SU-DHL-6 (cell line): ENCODE data around the gene THSD7A.

Experiments
- H2AFZ ChIP-seq: fragments of 200-600 bp; sonication (generic); 2 replicates; pipeline ENCODE4 v1.6.1; 2014; ENCODE audit warnings: low read depth, mild to moderate bottlenecking, moderate library complexity, mixed read lengths, antibody characterized with exemption, low read length; ENCODE audit not compliant: severe bottlenecking
- H3F3A ChIP-seq: fragments of 200-600 bp; shearing (Covaris generic); 2 replicates; pipeline ENCODE4 v1.6.0; 2016; ENCODE audit warnings: antibody characterized with exemption, mild to moderate bottlenecking; ENCODE audit not compliant: insufficient read depth
- H3K27ac ChIP-seq: fragments of 200-600 bp; sonication (generic); 2 replicates; pipeline ENCODE4 v1.5.1; 2016; ENCODE audit warnings: low read depth, mild to moderate bottlenecking, low read length, moderate library complexity, mixed read lengths
- H3K27me3 ChIP-seq: fragments of 200-600 bp; sonication (generic), shearing (Covaris generic); 2 replicates; pipeline ENCODE4 v1.6.0; 2014; ENCODE audit warnings: mild to moderate bottlenecking, low read length
- H3K36me3 ChIP-seq: fragments of 200-600 bp; sonication (generic); 2 replicates; pipeline ENCODE4 v1.6.1; 2014; ENCODE audit warnings: mild to moderate bottlenecking, low read length, mixed read lengths
- H3K4me2 ChIP-seq: fragments of 300-600, 200-600 bp; shearing (Covaris generic), sonication (generic); 2 replicates; pipeline ENCODE4 v1.6.0; 2014; ENCODE audit warnings: low read length, low read depth, mild to moderate bottlenecking; ENCODE audit not compliant: poor library complexity, severe bottlenecking
- H3K4me3 ChIP-seq: fragments of 200-600 bp; sonication (generic); 2 replicates; pipeline ENCODE4 v1.5.1; 2014; ENCODE audit warnings: antibody characterized with exemption, low read length, mild to moderate bottlenecking, mixed read lengths; ENCODE audit not compliant: insufficient read depth, poor library complexity, severe bottlenecking
- H3K79me2 ChIP-seq: fragments of 200-600 bp; sonication (generic); 2 replicates; pipeline ENCODE4 v1.6.1; 2014; ENCODE audit warnings: mild to moderate bottlenecking, low read length, moderate library complexity; ENCODE audit not compliant: insufficient read depth
- H3K9ac ChIP-seq: fragments of 200-600 bp; sonication (generic); 2 replicates; pipeline ENCODE4 v1.7.0; 2014; ENCODE audit warnings: mild to moderate bottlenecking, low read length
- H3K9me2 ChIP-seq: fragments of 200-600 bp; sonication (generic); replicated peaks from 2 replicates; pipeline ENCODE4 v1.6.1; 2014; ENCODE audit warnings: low read length; ENCODE audit not compliant: insufficient read depth
- H3K9me3 ChIP-seq: fragments of 200-600 bp; sonication (generic); 2 replicates; pipeline ENCODE4 v1.6.1; 2014; ENCODE audit warnings: low read length, mixed read lengths; ENCODE audit not compliant: insufficient read depth
- H4K20me1 ChIP-seq: fragments of 200-600 bp; sonication (generic); 2 replicates; pipeline ENCODE4 v1.6.1; 2014; ENCODE audit warnings: low read depth, mild to moderate bottlenecking, antibody characterized with exemption, low read length, moderate library complexity, mixed read lengths
- CTCF ChIP-seq: fragments of 200-600 bp; sonication (generic); IDR thresholded peaks from one replicate; pipeline ENCODE4 v1.5.1; 2017; ENCODE audit warnings: antibody characterized with exemption, mild to moderate bottlenecking, low read length, moderate library complexity; ENCODE audit not compliant: insufficient read depth, poor library complexity, severe bottlenecking
- EZH2phosphoT487 ChIP-seq: fragments of 200-600 bp; sonication (generic), shearing (Covaris generic); conservative IDR thresholded peaks from 2 replicates; pipeline ENCODE4 v1.6.1; 2018; ENCODE audit warnings: mild to moderate bottlenecking, antibody characterized with exemption, low read length, moderate library complexity, mixed read lengths

The THSD7A gene

GRCh38 chr7:11430112-11430511, 401.9 kb downstream of the THSD7A start:
- H3K9me3 ChIP-seq: no peaks in the 10 kb centered on the region
- H3K4me2 ChIP-seq: no peak overlapping the region
- TF ChIP-seq EZH2phosphoT487 (no peak), CTCF (no peak)
- no peaks in the 10 kb centered on the region for H3K27me3 ChIP-seq
- no peaks in the 10 kb centered on the region for H4K20me1 ChIP-seq
- no peaks in the 10 kb centered on the region for H3F3A ChIP-seq
- no peaks in the 10 kb centered on the region for H3K36me3 ChIP-seq
- H3K4me3 ChIP-seq: no peak overlapping the region
- H2AFZ ChIP-seq: no peak overlapping the region
- H3K9ac ChIP-seq: no peak overlapping the region
- H3K9me2 ChIP-seq: no peaks in the 10 kb centered on the region
- no peak overlapping the region for H3K27ac ChIP-seq
- no peaks in the 10 kb centered on the region for H3K79me2 ChIP-seq

- H4K20me1 ChIP-seq: no peaks in the 10 kb centered on the region
- H3K4me2 ChIP-seq: no peak overlapping the region
- no peaks in the 10 kb centered on the region for H3K9me3 ChIP-seq
- no peaks in the 10 kb centered on the region for H3F3A ChIP-seq
- no peaks in the 10 kb centered on the region for H3K79me2 ChIP-seq
- H3K27me3 ChIP-seq: no peaks in the 10 kb centered on the region
- no peaks in the 10 kb centered on the region for H3K36me3 ChIP-seq
- H3K9ac ChIP-seq: no peak overlapping the region
- TF ChIP-seq EZH2phosphoT487 (no peak), CTCF (no peak)
- no peak overlapping the region for H2AFZ ChIP-seq
- H3K4me3 ChIP-seq: no peak overlapping the region
- H3K9me2 ChIP-seq: no peaks in the 10 kb centered on the region
- H3K27ac ChIP-seq: no peak overlapping the region
These were observed 403.0 kb downstream of the THSD7A start for GRCh38 chr7:11428877-11429581.

DNA sequence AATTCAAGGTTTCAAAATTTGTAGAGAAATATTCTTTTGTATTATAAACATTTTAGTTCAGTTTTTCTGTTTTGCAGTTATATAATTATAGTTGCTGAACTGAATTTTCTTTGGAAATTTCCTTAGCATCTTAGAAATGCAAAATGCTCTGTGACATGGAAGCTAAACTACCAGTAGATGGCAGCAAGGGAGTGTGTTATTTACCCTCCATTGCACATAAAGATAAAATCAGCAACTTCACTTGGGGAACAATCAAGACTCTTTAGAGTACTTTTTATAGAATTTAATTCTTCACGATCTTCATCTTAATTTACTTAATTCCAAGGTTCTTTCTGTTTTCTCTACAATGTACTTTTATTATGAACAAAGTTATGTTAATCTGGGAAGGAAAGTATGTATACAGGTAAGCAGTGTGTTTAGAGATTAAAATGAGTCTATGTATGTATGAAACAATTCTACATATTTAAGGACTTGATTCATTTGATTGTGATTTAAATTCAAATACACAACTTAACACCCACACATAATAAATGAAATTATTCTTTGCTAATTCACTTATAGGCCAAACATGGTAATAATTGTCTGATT, 404.2 kb downstream of the THSD7A start:
- H3K36me3 ChIP-seq: no peaks in the 10 kb centered on the region
- H3K4me2 ChIP-seq: no peak overlapping the region
- H3F3A ChIP-seq: no peaks in the 10 kb centered on the region
- no peaks in the 10 kb centered on the region for H3K27me3 ChIP-seq
- H3K9me3 ChIP-seq: no peaks in the 10 kb centered on the region
- no peak overlapping the region for H3K4me3 ChIP-seq
- no peaks in the 10 kb centered on the region for H3K9me2 ChIP-seq
- H3K79me2 ChIP-seq: no peaks in the 10 kb centered on the region
- H4K20me1 ChIP-seq: no peaks in the 10 kb centered on the region
- no peak overlapping the region for H2AFZ ChIP-seq
- TF ChIP-seq CTCF (peak; percentile 89), EZH2phosphoT487 (no peak)
- no peak overlapping the region for H3K27ac ChIP-seq
- no peak overlapping the region for H3K9ac ChIP-seq
